PFSK-1 (cell line): ENCODE measurements around the gene DNASE1L2.

Source experiments
- FOXP2 ChIP-seq: optimal IDR thresholded peaks from 2 replicates; pipeline ENCODE3; 2011; ENCODE audit warnings: borderline replicate concordance, control low read depth, inconsistent platforms; ENCODE audit not compliant: insufficient read depth; ENCODE audit errors: extremely low read length, extremely low read depth
- POLR2AphosphoS5 ChIP-seq: IDR thresholded peaks from 2 replicates; pipeline ENCODE4 v1.6.1; 2012; ENCODE audit warnings: low read depth, mild to moderate bottlenecking, control low read depth, low read length, moderate library complexity
- SIN3A ChIP-seq: IDR thresholded peaks from 2 replicates; pipeline ENCODE4 v1.6.1; 2012; ENCODE audit warnings: mild to moderate bottlenecking, low read length, moderate library complexity, borderline replicate concordance; ENCODE audit not compliant: insufficient read depth
- TAF1 ChIP-seq: IDR thresholded peaks from 2 replicates; pipeline ENCODE4 v1.6.1; 2012; ENCODE audit warnings: low read length, control low read depth, borderline replicate concordance; ENCODE audit not compliant: insufficient read depth
- TF ChIP-seq, protein P1 (sequence below), 2 experiments: IDR thresholded peaks; 2 replicates each; pipeline versions ENCODE4 v1.6.1 to v1.8.0; 2011 to 2012; ENCODE audit warnings: low read depth in 2 of 2, low read length in 2 of 2, control low read depth in 1 of 2, inconsistent platforms in 1 of 2, mild to moderate bottlenecking in 1 of 2, moderate library complexity in 1 of 2; ENCODE audit not compliant: insufficient read depth in 1 of 2

Gene DNASE1L2

DNA sequence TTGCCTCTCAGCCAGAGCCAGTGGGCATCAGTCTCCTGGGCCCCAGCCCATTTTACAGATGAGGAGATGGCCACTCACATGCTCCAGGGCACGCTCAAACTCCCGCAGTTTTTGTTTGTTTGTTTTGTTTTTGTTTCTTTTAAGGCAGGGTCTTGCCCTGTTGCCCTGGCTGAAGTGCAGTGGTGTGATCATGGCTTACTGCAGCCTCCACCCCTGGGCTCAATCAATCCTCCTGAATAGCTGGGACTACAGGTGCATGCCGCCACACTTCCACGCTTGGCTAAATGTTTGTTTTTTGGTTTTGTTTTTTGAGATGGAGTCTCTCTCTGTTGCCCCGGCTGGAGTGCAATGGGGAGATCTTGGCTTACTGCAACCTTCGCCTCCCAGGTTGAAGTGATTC, 9.3 kb upstream of the DNASE1L2 start:
- TF ChIP-seq TAF1, result no peak
- no peak for TF ChIP-seq POLR2AphosphoS5
- TF ChIP-seq, protein P1, sequence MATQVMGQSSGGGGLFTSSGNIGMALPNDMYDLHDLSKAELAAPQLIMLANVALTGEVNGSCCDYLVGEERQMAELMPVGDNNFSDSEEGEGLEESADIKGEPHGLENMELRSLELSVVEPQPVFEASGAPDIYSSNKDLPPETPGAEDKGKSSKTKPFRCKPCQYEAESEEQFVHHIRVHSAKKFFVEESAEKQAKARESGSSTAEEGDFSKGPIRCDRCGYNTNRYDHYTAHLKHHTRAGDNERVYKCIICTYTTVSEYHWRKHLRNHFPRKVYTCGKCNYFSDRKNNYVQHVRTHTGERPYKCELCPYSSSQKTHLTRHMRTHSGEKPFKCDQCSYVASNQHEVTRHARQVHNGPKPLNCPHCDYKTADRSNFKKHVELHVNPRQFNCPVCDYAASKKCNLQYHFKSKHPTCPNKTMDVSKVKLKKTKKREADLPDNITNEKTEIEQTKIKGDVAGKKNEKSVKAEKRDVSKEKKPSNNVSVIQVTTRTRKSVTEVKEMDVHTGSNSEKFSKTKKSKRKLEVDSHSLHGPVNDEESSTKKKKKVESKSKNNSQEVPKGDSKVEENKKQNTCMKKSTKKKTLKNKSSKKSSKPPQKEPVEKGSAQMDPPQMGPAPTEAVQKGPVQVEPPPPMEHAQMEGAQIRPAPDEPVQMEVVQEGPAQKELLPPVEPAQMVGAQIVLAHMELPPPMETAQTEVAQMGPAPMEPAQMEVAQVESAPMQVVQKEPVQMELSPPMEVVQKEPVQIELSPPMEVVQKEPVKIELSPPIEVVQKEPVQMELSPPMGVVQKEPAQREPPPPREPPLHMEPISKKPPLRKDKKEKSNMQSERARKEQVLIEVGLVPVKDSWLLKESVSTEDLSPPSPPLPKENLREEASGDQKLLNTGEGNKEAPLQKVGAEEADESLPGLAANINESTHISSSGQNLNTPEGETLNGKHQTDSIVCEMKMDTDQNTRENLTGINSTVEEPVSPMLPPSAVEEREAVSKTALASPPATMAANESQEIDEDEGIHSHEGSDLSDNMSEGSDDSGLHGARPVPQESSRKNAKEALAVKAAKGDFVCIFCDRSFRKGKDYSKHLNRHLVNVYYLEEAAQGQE (IDR thresholded peaks at IDR 0.05; ENCODE audit: insufficient read depth in 1 of 2, low read depth in 2 of 2, low read length in 2 of 2), result no peak
- TF ChIP-seq SIN3A, result no peak
- TF ChIP-seq FOXP2, result no peak

DNA sequence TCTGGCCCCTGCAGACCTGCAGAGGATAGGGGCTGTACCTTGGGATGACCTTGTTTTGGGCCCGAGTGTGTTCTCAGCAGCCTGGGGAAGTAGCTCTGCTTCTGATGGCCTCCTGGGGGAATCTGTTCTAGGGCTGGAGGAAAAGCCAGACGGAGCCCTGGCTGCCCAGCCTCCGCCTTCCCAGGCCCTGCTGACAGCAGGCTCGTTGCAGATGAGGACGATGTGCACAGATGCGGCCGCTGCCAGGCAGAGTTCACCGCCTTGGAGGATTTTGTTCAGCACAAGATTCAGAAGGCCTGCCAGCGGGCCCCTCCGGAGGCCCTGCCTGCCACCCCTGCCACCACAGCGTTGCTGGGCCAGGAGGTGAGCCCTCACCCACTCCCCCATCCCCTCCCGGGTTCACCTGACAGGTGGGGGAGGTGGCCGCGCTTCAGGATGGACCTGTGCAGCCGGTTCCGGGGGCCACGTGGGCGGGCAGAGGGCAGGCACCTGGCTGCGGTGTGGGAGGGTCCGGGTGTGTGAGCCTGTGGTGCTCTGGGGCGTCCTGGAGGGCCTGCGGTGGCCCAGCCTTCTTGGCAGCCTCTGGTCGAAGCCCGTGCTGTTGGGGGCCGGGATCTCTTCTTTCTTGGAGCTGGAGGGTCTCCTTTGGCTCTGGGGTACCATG, 8.0 kb upstream of the DNASE1L2 start:
- no peak for TF ChIP-seq POLR2AphosphoS5

DNA sequence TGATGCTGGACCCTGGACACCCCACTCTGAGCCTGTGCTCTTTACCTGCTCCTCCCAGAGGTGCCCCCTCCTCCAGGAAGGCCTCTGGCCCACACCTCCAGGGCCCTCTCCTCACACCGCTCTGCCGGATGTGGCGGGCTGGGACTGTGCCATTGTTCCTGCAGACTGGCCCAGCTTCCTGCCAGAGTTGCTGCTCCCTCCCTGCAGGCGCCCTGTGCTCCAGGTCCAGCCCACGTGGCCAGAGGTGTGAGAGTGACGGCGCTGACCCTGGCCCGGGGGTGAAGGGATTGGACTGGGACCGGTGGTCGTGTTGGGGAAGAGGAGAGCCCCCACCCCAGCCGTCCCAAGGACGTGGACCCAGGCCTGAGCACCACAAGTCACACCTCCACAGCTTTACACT, 7.2 kb upstream of the DNASE1L2 start:
- TF ChIP-seq SIN3A (no peak), POLR2AphosphoS5 (no peak), FOXP2 (no peak), TAF1 (no peak)
- TF ChIP-seq, protein P1 (IDR thresholded peaks at IDR 0.05; ENCODE audit: insufficient read depth in 1 of 2, low read depth in 2 of 2, low read length in 2 of 2), result no peak

DNA sequence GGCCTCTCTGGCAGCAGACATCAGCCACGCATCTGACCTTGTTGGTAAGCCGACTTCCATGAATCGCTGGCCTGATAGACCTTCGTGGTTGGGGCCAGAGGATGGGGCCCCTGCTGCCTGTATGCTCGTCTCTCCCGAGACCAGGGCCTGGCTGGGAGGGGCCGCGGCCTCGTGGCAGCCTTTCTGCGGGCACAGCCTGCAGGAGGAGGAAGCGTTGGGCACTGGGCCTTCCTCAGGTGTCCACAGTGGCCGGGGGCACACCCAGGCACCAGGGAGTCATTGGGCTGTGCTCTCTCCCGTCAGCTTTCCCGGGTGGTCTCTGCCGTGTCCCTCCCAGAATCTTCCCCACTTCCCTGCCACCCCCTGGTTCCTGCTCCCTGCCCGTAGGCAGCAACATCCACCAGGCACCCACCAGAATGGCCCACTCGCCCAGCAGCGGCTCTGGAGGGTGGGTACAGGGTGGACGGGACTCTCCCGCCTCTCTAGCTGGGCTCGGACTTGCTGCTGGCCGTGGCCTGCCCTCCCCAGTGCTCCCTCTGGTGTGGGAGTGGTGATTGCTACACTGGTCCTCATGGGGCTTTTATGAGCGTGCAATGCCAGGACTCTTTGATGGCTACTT, 6.5 kb upstream of the DNASE1L2 start:
- TF ChIP-seq, protein P1 (IDR thresholded peaks at IDR 0.05; ENCODE audit: insufficient read depth in 1 of 2, low read depth in 2 of 2, low read length in 2 of 2), result no peak
- TF ChIP-seq FOXP2 (no peak), TAF1 (no peak), SIN3A (no peak), POLR2AphosphoS5 (no peak)

DNA sequence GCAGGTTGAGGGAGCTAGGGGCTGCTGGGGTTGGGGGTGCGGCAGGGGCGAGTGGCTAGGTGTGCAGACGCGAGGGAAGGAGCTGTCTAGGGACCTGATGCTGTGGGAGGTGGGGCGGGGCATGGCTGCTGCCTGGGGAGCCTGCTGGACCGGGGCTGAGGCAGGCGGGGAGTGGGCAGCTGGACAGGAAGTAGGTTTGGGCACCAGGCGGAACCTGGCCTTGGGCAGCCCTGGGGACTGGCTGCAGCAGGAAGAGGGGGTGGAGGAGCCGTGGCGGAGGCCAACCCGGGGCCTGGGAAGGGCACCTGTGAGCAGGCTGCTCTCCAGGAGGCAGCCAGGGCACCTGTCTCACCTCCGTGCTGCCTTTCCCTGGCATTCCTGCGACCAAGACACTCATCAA, 5.9 kb upstream of the DNASE1L2 start:
- TF ChIP-seq POLR2AphosphoS5 (no peak), FOXP2 (no peak), TAF1 (no peak), SIN3A (no peak)
- TF ChIP-seq, protein P1 (IDR thresholded peaks at IDR 0.05; ENCODE audit: insufficient read depth in 1 of 2, low read depth in 2 of 2, low read length in 2 of 2), result no peak
